SK-N-SH treated with all-trans-retinoic acid at 6 μM for 48 hours (cell line): ENCODE data around the gene TIA1.

Experiments
- ATAC-seq: fragments of 200-7000 bp; cut with Tn5 transposase; 3 replicates; pipeline ENCODE4 v1.9.1; 2020; ENCODE audit warnings: mild to moderate bottlenecking, moderate library complexity
- ARNTL ChIP-seq: fragments of 450-650 bp; formaldehyde crosslinking; IDR thresholded peaks from 2 replicates; pipeline ENCODE4 v1.5.0; 2020; ENCODE audit warnings: low read depth, mild to moderate bottlenecking, moderate library complexity, borderline replicate concordance
- BACH2 ChIP-seq: fragments of 250-450 bp; sonication (Bioruptor Pico); IDR thresholded peaks from 2 replicates; pipeline ENCODE4 v1.9.0; 2021; ENCODE audit warnings: mild to moderate bottlenecking, borderline replicate concordance
- CSDC2 ChIP-seq: fragments of 250-450 bp; sonication (Bioruptor Pico); IDR thresholded peaks from 2 replicates; pipeline ENCODE4 v1.5.0; 2020; ENCODE audit warnings: mild to moderate bottlenecking, moderate library complexity
- CSRNP3 ChIP-seq: fragments of 250-450 bp; sonication (Bioruptor Pico); IDR thresholded peaks from 2 replicates; pipeline ENCODE4 v1.5.1; 2021; ENCODE audit warnings: mild to moderate bottlenecking, moderate library complexity
- GLIS3 ChIP-seq: fragments of 250-450 bp; sonication (Bioruptor Pico); IDR thresholded peaks from 2 replicates; pipeline ENCODE4 v1.5.0; 2020; ENCODE audit warnings: mild to moderate bottlenecking, moderate library complexity
- ISL1 ChIP-seq: fragments of 250-450 bp; sonication (Bioruptor Pico); IDR thresholded peaks from 2 replicates; pipeline ENCODE4 v2.1.2; 2022; ENCODE audit warnings: mild to moderate bottlenecking, moderate library complexity
- OSR1 ChIP-seq: fragments of 250-450 bp; sonication (Bioruptor Pico); IDR thresholded peaks from 2 replicates; pipeline ENCODE4 v1.8.0; 2022; ENCODE audit warnings: moderate library complexity, mild to moderate bottlenecking, inconsistent platforms
- PPARA ChIP-seq: fragments of 250-450 bp; sonication (Bioruptor Pico); IDR thresholded peaks from 2 replicates; pipeline ENCODE4 v1.5.0; 2020; ENCODE audit warnings: mild to moderate bottlenecking, borderline replicate concordance
- RARB ChIP-seq: fragments of 250-450 bp; sonication (Bioruptor Pico); IDR thresholded peaks from 2 replicates; pipeline ENCODE4 v1.8.0; 2021; ENCODE audit warnings: mild to moderate bottlenecking, moderate library complexity
- SNAI2 ChIP-seq: fragments of 250-450 bp; sonication (Bioruptor Pico); IDR thresholded peaks from 2 replicates; pipeline ENCODE4 v1.5.0; 2020; ENCODE audit warnings: mild to moderate bottlenecking, moderate library complexity
- TCF4 ChIP-seq: fragments of 250-450 bp; sonication (Bioruptor Pico); IDR thresholded peaks from 2 replicates; pipeline ENCODE4 v1.8.0; 2021; ENCODE audit warnings: mild to moderate bottlenecking, moderate library complexity, borderline replicate concordance
- TOX ChIP-seq: fragments of 250-450 bp; sonication (Bioruptor Pico); IDR thresholded peaks from 2 replicates; pipeline ENCODE4 v1.8.0; 2021; ENCODE audit warnings: mild to moderate bottlenecking, moderate library complexity, borderline replicate concordance
- TSHZ2 ChIP-seq: fragments of 250-450 bp; sonication (Bioruptor Pico); IDR thresholded peaks from 2 replicates; pipeline ENCODE4 v1.5.0; 2020; ENCODE audit warnings: mild to moderate bottlenecking, moderate library complexity
- ZC3H10 ChIP-seq: fragments of 250-450 bp; sonication (Bioruptor Pico); IDR thresholded peaks from 2 replicates; pipeline ENCODE4 v1.5.1; 2021; ENCODE audit warnings: mild to moderate bottlenecking, moderate library complexity
- ZFP3 ChIP-seq: fragments of 250-450 bp; sonication (Bioruptor Pico); IDR thresholded peaks from 2 replicates; pipeline ENCODE4 v1.5.0; 2020; ENCODE audit warnings: mild to moderate bottlenecking, moderate library complexity
- ZNF565 ChIP-seq: fragments of 450-650 bp; formaldehyde crosslinking; conservative IDR thresholded peaks from 2 replicates; pipeline ENCODE4 v1.5.0; 2020; ENCODE audit warnings: low read depth, mild to moderate bottlenecking, moderate library complexity
- ZNF8 ChIP-seq: fragments of 450-650 bp; formaldehyde crosslinking; IDR thresholded peaks from 2 replicates; pipeline ENCODE4 v1.5.0; 2020; ENCODE audit warnings: mild to moderate bottlenecking, moderate library complexity
- TF ChIP-seq, protein P1 (sequence below): fragments of 250-450 bp; sonication (Bioruptor Pico); IDR thresholded peaks from 2 replicates; pipeline ENCODE4 v1.5.1; 2020; ENCODE audit warnings: low read depth, mild to moderate bottlenecking, moderate library complexity
- TF ChIP-seq, protein P2 (sequence below): fragments of 250-450 bp; sonication (Bioruptor Pico); IDR thresholded peaks from 2 replicates; pipeline ENCODE4 v1.8.0; 2021; ENCODE audit warnings: low read depth, mild to moderate bottlenecking, moderate library complexity, borderline replicate concordance
- TF ChIP-seq, protein P3 (sequence below): fragments of 250-450 bp; sonication (Bioruptor Pico); IDR thresholded peaks from 2 replicates; pipeline ENCODE4 v1.8.0; 2020; ENCODE audit warnings: mild to moderate bottlenecking, moderate library complexity, borderline replicate concordance

The TIA1 gene

GRCh38 chr2:70241340-70241739, 7.1 kb downstream of the TIA1 start:
- peak; percentile 75 for ATAC-seq
- TF ChIP-seq ZNF8, result no peak
- no peak for TF ChIP-seq TCF4 (CRISPR knock-in tag)
- no peak for TF ChIP-seq ZFP3 (CRISPR knock-in tag)
- no peak for TF ChIP-seq TSHZ2 (CRISPR knock-in tag)
- no peak for TF ChIP-seq OSR1 (CRISPR knock-in tag)
- no peak for TF ChIP-seq CSDC2 (CRISPR knock-in tag)
- TF ChIP-seq, protein P1, sequence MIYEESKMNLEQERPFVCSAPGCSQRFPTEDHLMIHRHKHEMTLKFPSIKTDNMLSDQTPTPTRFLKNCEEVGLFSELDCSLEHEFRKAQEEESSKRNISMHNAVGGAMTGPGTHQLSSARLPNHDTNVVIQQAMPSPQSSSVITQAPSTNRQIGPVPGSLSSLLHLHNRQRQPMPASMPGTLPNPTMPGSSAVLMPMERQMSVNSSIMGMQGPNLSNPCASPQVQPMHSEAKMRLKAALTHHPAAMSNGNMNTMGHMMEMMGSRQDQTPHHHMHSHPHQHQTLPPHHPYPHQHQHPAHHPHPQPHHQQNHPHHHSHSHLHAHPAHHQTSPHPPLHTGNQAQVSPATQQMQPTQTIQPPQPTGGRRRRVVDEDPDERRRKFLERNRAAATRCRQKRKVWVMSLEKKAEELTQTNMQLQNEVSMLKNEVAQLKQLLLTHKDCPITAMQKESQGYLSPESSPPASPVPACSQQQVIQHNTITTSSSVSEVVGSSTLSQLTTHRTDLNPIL (CRISPR knock-in tag), result no peak
- TF ChIP-seq TOX (CRISPR knock-in tag), result no peak
- no peak for TF ChIP-seq BACH2 (CRISPR knock-in tag)
- TF ChIP-seq RARB (CRISPR knock-in tag), result no peak
- TF ChIP-seq ISL1 (CRISPR knock-in tag), result no peak
- TF ChIP-seq PPARA (CRISPR knock-in tag), result no peak
- TF ChIP-seq GLIS3 (CRISPR knock-in tag), result no peak

DNA sequence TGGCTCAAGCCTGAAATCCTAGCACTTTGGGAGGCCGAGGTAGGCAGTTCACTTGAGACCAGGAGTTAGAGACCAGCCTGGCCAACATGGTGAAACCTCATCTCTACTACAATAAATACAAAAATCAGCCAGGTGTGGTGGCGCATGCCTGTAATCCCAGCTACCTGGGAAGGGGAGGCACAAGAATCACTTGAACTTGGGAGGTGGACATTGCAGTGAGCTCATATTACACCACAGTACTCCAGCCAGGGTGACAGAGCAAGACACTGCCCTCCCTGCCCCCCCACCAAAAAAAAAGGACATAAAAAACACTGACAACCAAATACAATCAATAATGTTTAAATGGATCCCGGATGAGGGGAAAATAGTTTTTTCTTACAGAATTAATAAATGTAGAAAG, 7.8 kb downstream of the TIA1 start:
- no peak for TF ChIP-seq ZC3H10 (CRISPR knock-in tag)

DNA sequence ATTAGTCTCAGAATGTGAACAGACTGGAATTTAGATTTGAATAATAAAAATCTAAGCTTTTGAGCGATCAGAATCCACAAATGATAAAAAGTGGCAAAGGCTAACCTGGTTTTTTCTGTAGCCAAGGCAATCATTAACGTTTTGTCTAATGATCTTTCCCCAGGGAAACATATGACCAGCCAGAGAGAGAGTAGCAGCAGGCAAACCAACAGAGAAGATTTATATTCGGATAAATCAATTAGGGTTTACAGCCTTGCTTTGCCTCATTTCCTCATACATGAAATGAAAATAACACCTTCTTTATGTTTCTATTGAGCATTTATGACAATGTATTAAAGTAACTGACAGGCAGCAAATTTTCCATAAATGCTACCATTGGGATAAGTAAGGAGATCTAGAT, 14.5 kb downstream of the TIA1 start:
- ATAC-seq, result no peak

More for the DNA sequence above, 7.8 kb downstream of the TIA1 start:
- no peak for ATAC-seq

More for the DNA sequence above, 14.5 kb downstream of the TIA1 start:
- TF ChIP-seq TOX (CRISPR knock-in tag) (no peak), ARNTL (CRISPR knock-in tag) (no peak), BACH2 (CRISPR knock-in tag) (no peak), SNAI2 (no peak), TCF4 (CRISPR knock-in tag) (no peak), ISL1 (CRISPR knock-in tag) (no peak), CSRNP3 (CRISPR knock-in tag) (no peak), ZC3H10 (CRISPR knock-in tag) (no peak), RARB (CRISPR knock-in tag) (no peak), GLIS3 (CRISPR knock-in tag) (no peak), ZNF565 (CRISPR knock-in tag) (no peak), PPARA (CRISPR knock-in tag) (no peak)
- TF ChIP-seq, protein P1 (CRISPR knock-in tag), result no peak
- TF ChIP-seq, protein P2, sequence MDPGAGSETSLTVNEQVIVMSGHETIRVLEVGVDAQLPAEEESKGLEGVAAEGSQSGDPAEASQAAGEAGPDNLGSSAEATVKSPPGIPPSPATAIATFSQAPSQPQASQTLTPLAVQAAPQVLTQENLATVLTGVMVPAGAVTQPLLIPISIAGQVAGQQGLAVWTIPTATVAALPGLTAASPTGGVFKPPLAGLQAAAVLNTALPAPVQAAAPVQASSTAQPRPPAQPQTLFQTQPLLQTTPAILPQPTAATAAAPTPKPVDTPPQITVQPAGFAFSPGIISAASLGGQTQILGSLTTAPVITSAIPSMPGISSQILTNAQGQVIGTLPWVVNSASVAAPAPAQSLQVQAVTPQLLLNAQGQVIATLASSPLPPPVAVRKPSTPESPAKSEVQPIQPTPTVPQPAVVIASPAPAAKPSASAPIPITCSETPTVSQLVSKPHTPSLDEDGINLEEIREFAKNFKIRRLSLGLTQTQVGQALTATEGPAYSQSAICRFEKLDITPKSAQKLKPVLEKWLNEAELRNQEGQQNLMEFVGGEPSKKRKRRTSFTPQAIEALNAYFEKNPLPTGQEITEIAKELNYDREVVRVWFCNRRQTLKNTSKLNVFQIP (CRISPR knock-in tag), result no peak
- TF ChIP-seq, protein P3, sequence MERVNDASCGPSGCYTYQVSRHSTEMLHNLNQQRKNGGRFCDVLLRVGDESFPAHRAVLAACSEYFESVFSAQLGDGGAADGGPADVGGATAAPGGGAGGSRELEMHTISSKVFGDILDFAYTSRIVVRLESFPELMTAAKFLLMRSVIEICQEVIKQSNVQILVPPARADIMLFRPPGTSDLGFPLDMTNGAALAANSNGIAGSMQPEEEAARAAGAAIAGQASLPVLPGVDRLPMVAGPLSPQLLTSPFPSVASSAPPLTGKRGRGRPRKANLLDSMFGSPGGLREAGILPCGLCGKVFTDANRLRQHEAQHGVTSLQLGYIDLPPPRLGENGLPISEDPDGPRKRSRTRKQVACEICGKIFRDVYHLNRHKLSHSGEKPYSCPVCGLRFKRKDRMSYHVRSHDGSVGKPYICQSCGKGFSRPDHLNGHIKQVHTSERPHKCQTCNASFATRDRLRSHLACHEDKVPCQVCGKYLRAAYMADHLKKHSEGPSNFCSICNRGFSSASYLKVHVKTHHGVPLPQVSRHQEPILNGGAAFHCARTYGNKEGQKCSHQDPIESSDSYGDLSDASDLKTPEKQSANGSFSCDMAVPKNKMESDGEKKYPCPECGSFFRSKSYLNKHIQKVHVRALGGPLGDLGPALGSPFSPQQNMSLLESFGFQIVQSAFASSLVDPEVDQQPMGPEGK (CRISPR knock-in tag), result no peak
